ENCODE results near the gene TM7SF2.

GRCh38 chr11:65113839-65114238 is 2.2 kb downstream of the TM7SF2 start:
- TF ChIP-seq ZBTB43 (CRISPR knock-in tag; IDR thresholded peaks at IDR 0.05), result no peak
- no peak for TF ChIP-seq JAZF1 (CRISPR knock-in tag; IDR thresholded peaks at IDR 0.05)
- TF ChIP-seq RELA (CRISPR knock-in tag; IDR thresholded peaks at IDR 0.05; ENCODE audit: borderline replicate concordance), result no peak
- no peak for TF ChIP-seq CTCF (IDR thresholded peaks at IDR 0.05)
- TF ChIP-seq ZNF423 (CRISPR knock-in tag; IDR thresholded peaks at IDR 0.05), result no peak
- TF ChIP-seq NR3C1 (CRISPR knock-in tag; conservative IDR thresholded peaks at IDR 0.05; ENCODE audit: low read depth), result no peak
- no peak for TF ChIP-seq SMAD3 (CRISPR knock-in tag; IDR thresholded peaks at IDR 0.05; ENCODE audit: borderline replicate concordance)
- TF ChIP-seq E2F4 (CRISPR knock-in tag; IDR thresholded peaks at IDR 0.05; ENCODE audit: borderline replicate concordance, low read depth), result no peak
- no peak for TF ChIP-seq NR2C2 (CRISPR knock-in tag; IDR thresholded peaks at IDR 0.05)
- no peak for TF ChIP-seq PRDM15 (CRISPR knock-in tag; IDR thresholded peaks at IDR 0.05)
- no peak for TF ChIP-seq MAX (CRISPR knock-in tag; IDR thresholded peaks at IDR 0.05)
- no peak for TF ChIP-seq CREB1 (CRISPR knock-in tag; IDR thresholded peaks at IDR 0.05)
- TF ChIP-seq GRHL2 (CRISPR knock-in tag; IDR thresholded peaks at IDR 0.05; ENCODE audit: insufficient replicate concordance, severe bottlenecking), result no peak
